Stimulated activated CD4-positive, alpha-beta T cell treated with anti-CD3 and anti-CD28 coated beads, TNF-alpha, amount 100 ng/mL, for 4 hours (primary cell): Measurements from ENCODE around the gene KDM5B.
A peak's percentile ranks its signal among the peaks of the same experiment; 100 is the strongest.

ENCODE experiments used
- DNase-seq, 3 experiments: peaks; one replicate each; pipeline ENCODE4 v3.0.0-alpha.2; 2020; ENCODE audit warnings: low read depth in 3 of 3

KDM5B gene

DNA sequence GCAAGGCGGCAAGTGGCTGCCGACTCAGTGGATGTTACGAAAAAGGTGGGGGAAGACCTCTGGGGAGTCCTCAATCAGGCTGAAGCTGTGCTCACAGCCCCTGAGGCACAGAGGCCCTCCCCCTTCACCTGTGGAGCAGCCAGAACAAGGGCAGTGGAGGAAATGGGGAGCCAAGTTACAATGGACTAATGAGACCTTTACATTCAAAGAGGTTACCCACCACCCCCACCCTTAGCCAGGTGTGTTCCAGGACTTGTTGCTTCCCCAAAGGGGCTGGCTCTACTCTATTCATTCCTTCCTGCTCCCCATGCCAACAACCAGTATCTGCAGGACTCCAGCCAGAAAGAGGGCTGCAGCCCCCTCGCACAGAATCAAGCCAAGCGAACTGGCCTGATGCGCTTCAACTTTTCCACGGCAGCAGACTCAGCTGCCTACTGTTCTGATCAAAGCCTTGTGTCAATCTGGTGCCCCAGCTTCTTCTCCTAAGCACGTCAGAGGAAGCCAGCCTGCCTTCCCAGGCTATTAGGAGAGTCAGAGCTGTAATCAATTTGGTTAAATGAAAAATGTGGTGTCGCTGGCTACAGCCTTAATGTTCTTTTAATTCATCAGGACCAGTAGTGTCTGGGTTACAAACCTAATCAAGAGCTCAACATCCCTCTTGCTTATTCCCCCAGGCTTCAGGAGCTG, 96.1 kb downstream of the KDM5B start:
- no peak for DNase-seq

GRCh38 chr1:202710070-202711045, 97.9 kb downstream of the KDM5B start, which contains the start of gene SYT2:
SYT2 (minus strand) TSS chr1:202710454; CDS start chr1:202605772, 104,682 bp downstream.
- DNase-seq: no peak

GRCh38 chr1:202709276-202710041, 98.8 kb downstream of the KDM5B start:
- no peak for DNase-seq

- no peak for DNase-seq
Measured at GRCh38 chr1:202708456-202709275, 99.6 kb downstream of the KDM5B start.

DNA sequence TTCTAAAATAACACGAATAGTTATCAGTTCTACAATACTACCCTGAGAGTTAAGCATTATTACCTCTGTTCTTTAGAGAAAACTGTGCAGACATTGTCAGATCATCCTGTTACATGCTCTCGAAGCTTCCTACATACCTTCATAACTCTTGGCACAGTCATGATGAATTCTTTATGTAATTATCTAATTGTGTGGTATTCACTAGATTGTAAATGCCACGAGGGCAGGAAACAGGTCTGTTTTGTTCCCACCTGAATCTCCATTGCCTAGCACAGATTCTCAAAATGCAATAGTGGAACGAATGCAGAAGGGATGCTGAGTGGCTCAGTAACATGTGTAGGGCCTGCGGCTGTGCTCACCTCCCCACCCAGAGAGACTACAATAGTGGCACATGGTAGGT, 101.4 kb downstream of the KDM5B start:
- DNase-seq: no peak

DNA sequence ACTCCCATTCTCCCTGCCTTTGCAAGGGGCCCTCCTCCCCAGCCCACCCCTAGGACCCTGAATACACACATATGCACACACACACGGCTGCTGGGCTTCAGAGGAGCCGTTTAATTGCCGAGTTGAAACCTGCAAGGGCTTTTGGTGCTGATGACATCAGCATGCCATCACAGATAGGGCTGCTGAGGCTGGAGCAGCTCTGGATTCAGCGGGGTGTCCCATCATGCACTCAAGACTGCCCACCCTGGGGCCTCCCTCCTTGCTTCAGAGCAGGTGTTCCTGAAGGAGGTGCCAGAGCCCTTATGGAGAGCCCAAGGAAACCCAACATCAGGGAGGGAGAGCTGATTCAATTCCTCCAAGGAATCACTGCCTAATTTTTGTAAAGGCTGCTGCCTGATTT, 103.6 kb downstream of the KDM5B start:
- DNase-seq: no peak

- DNase-seq: no peak
Measured at GRCh38 chr1:202703191-202703590, 105.0 kb downstream of the KDM5B start.

GRCh38 chr1:202702088-202702487, 106.1 kb downstream of the KDM5B start:
- no peak for DNase-seq

DNA sequence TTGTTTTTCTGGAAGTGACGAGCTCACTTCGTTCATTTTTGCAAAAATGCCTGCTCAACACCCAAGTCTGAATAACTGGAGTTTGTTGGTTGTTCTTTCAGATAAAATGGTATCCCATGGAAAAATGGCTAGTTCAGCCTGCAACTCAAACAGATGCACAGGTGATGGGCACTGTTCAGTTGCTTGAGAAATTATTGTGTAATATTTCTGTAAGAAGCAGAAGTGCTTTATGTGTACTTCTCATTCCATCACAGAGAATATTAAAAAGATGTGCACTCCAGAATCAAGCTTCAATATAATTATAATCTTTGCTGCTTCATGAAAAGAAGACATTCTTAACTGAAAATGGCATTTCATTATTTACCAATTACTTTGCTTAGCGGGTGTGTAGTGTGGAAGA, 107.0 kb downstream of the KDM5B start:
- no peak for DNase-seq

GRCh38 chr1:202700061-202700460, 108.2 kb downstream of the KDM5B start:
- DNase-seq: no peak

DNA sequence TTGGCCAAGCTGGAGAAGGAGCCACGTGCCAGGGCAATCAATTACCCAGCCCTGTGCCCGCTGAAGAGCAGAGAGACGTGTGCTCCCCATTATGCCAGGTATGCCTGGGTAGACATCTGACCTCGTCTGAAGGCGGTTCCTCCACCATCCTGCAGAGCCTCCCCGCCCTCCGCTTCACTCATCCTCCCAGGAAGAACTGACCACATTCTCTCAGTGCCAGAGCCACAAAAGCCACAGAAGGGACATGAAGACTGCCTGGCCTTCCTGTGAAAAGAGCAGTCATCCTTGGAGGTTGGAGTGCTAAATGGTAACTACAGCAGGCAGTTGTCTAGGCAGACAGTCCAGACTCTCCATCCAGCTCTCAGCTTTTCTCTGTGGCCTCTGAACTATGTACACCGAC, 109.9 kb downstream of the KDM5B start:
- no peak for DNase-seq

- DNase-seq: no peak
Measured at GRCh38 chr1:202697038-202697437, 111.2 kb downstream of the KDM5B start.

GRCh38 chr1:202694314-202694713, 113.9 kb downstream of the KDM5B start:
- DNase-seq: no peak

GRCh38 chr1:202692959-202693555, 115.2 kb downstream of the KDM5B start:
- peak; percentile 10 to 41 (median 32) for DNase-seq

DNA sequence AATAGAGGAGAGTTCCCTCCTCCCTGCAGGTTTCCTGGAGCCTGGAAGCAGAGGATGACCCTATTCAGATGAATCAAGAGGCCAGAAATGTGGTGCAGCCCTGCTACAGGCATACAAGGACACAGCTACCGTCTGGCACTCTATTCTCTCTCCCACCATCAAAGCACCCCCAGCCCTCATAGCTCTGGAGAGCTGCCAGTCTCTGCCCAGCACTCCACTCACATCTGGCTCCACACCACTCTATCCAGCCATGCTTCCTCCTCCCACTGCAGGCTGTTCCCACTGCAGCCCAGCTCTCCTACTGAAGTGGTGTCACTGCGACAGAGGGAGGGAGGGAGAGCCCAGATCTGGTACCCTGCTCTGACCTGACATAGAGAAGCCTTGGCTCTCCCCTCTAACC, 116.4 kb downstream of the KDM5B start:
- no peak for DNase-seq

GRCh38 chr1:202689493-202690342, 118.5 kb downstream of the KDM5B start:
- DNase-seq: no peak

DNA sequence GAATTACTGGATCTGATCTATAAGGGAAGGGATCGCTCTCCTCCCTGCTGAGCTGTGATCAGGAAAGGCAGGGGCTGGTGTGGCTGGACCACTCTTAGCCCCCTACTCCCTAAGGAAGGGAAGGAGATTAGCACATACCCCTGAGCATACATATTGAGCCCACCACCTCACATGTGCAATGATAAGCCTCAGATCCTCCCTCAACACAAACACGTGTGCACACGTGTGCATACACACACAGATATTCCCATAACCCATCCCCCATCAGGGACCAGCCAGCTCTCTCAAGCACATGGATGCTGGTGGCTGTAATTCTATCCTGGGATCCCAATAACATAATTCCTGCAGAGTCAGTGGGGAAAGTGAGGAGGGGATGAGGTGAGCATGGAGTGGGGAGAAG, 119.1 kb downstream of the KDM5B start:
- DNase-seq: no peak

DNA sequence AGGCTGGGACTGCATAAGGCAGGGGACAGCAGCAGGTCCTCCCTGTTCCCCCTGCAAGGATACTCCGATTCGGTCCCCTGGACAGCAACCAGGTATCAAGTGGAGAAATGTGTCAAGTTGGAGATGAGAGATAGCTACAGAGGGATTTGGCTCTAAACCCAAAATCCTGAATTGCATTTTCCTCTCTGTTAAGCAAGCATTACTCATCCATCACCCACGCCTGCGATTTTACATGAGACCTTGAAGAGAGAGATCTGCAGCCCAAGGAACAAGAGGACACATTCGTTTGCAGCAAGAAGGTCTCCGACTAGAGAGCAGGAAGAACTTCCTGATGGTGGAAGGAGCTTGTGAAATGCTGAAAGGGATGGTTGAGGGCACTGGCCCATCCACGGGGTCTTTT, 119.8 kb downstream of the KDM5B start:
- DNase-seq: no peak

- no peak for DNase-seq
Measured at GRCh38 chr1:202687798-202688197, 120.4 kb downstream of the KDM5B start.

DNA sequence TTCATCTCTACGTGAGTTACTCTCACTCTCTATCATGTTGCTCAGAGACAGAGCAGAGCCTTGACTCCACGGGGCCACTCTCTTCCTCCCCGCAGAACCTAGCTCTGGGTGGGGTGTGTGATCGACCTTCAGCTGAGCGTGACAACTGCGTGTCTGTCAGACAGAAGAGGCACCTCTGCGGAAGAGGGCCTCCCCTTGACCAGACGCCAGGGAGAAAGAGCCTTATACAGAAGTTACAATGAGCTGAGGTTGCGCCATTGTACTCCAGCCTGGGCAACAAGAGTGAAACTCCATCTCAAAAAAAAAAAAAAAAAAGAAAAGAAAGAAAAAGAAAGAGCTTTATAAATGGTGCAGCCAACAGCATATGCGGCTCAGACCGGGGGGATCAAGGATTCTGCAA, 120.9 kb downstream of the KDM5B start:
- DNase-seq: no peak
